GM12878 (cell line): Measurements from ENCODE around the gene UACA. TPM values are rescaled to one million over a fixed set of nuclear protein-coding genes. Genes with fewer than 3 reads are reported as not detected.

ENCODE experiments used
- ATAC-seq: fragments of 200-7000 bp; cut with Tn5 transposase; 3 replicates; pipeline ENCODE4 v1.9.1; 2020; ENCODE audit warnings: mild to moderate bottlenecking, moderate library complexity
- BruUV-seq: library from RNA; stranded (reverse); fragments of 400-500 nt; replicated peaks from 2 replicates; lab custom pipeline; 2021; lab: Mats Ljungman, UMichigan
- CTCF ChIA-PET: fragments of 300-600 bp; sonication (Branson Sonifier 250); formaldehyde crosslinking; extraction: SDS; loops from one replicate; lab custom pipeline; 2021; ENCODE audit warnings: inconsistent platforms; lab: Yijun Ruan, JAX
- POLR2A ChIA-PET: fragments of 350-600 bp; formaldehyde crosslinking; extraction: SDS; loops from one replicate; lab custom pipeline; 2021; ENCODE audit warnings: inconsistent platforms; lab: Charles Lee
- RAD21 ChIA-PET: fragments of 300-600 bp; sonication (Branson Sonifier 250); formaldehyde crosslinking; loops from one replicate; lab custom pipeline; 2023; ENCODE audit warnings: antibody characterized with exemption; ENCODE audit not compliant: unreplicated experiment; lab: Charles Lee
- SMC1A ChIA-PET: fragments of 300-600 bp; sonication (Branson Sonifier 250); formaldehyde crosslinking; loops from one replicate; lab custom pipeline; 2023; ENCODE audit not compliant: unreplicated experiment, uncharacterized antibody; lab: Charles Lee
- DNase-seq: peaks from one replicate; pipeline ENCODE4 v3.0.0-alpha.2; 2011; ENCODE audit warnings: low read depth, low spot score
- FAIRE-seq: peaks from 3 replicates; lab custom pipeline; 2011; peaks lifted over from hg19 to GRCh38; lab: Jason Lieb, UNC
- H2AFZ ChIP-seq: 2 replicates; pipeline ENCODE4 v1.6.0; 2011; ENCODE audit warnings: low read depth, low read length, control low read depth; ENCODE audit not compliant: control insufficient read depth
- H3K27ac ChIP-seq: 2 replicates; pipeline ENCODE4 v1.5.1; 2011; ENCODE audit warnings: control low read depth; ENCODE audit not compliant: control insufficient read depth, insufficient read depth
- H3K27me3 ChIP-seq, 2 experiments: replicated peaks in 1 of 2; 2 replicates each; pipeline versions ENCODE4 v1.6.0 to v1.6.1; 2011; ENCODE audit warnings: low read length in 1 of 2; ENCODE audit not compliant: control insufficient read depth in 2 of 2, insufficient read depth in 2 of 2
- H3K36me3 ChIP-seq, 2 experiments: 2 replicates each; pipeline ENCODE4 v1.5.1; 2011; ENCODE audit warnings: low read length in 1 of 2; ENCODE audit not compliant: control insufficient read depth in 2 of 2, insufficient read depth in 2 of 2
- H3K4me1 ChIP-seq: 2 replicates; pipeline ENCODE4 v1.6.1; 2011; ENCODE audit warnings: mild to moderate bottlenecking, low read length, moderate library complexity, mixed read lengths; ENCODE audit not compliant: control insufficient read depth, insufficient read depth
- H3K4me2 ChIP-seq: 2 replicates; pipeline ENCODE4 v1.6.0; 2011; ENCODE audit warnings: control low read depth; ENCODE audit not compliant: control insufficient read depth, insufficient read depth
- H3K4me3 ChIP-seq: fragments of 200-600 bp; sonication (generic); 2 replicates; pipeline ENCODE4 v1.5.1; 2016
- H3K79me2 ChIP-seq: 2 replicates; pipeline ENCODE4 v1.6.0; 2011; ENCODE audit warnings: low read length; ENCODE audit not compliant: control insufficient read depth, insufficient read depth
- H3K9ac ChIP-seq: 2 replicates; pipeline ENCODE4 v1.8.0; 2011; ENCODE audit warnings: low read length, control low read depth, mixed read lengths; ENCODE audit not compliant: control insufficient read depth, insufficient read depth
- H3K9me3 ChIP-seq: replicated peaks from 3 replicates; pipeline ENCODE4 v1.5.1; 2011; ENCODE audit warnings: mild to moderate bottlenecking, low read length; ENCODE audit not compliant: control insufficient read depth, insufficient read depth
- H4K20me1 ChIP-seq: 2 replicates; pipeline ENCODE4 v1.6.0; 2011; ENCODE audit not compliant: control insufficient read depth, insufficient read depth
- WGBS: methylation state at CpG from one replicate; pipeline ENCODE4 v1.1.6; 2016; ENCODE audit warnings: low lambda C conversion rate; ENCODE audit not compliant: insufficient replicate concordance, insufficient coverage; ENCODE audit errors: missing lambda C conversion rate; 5-methylcytosine and 5-hydroxymethylcytosine counted together
- in situ Hi-C: fragments of 300-500 bp; cut with MboI; formaldehyde crosslinking; loops from 9 replicates; pipeline ENCODE4 v1.14.3; 2018; ENCODE audit warnings: mixed read lengths
- intact Hi-C: fragments of 100-400 bp; cut with micrococcal nuclease; formaldehyde crosslinking; loops from one replicate; pipeline ENCODE4 v1.14.2; 2022; ENCODE audit not compliant: unreplicated experiment
- polyA plus RNA-seq, 11 experiments: library from polyadenylated mRNA; depleted of rRNA in 4 of 11; unstranded in 6 of 11; stranded (reverse) in 5 of 11; fragments of >200 nt; fragmentation: Nextera tagmentation in 4 of 11; fragmentation: Illumina TruSeq in 1 of 11; extraction: Ambion mirVana in 4 of 11; extraction: Trizol in 1 of 11; gene quantifications; 1 replicate in 1 of 11; 2 replicates in 10 of 11; pipeline versions ENCODE4 v1.2.1 to v1.2.3, GENCODE V29; 2011 to 2016; ENCODE audit warnings: inconsistent platforms in 2 of 11, missing spikeins in 2 of 11, low read depth in 1 of 11
- total RNA-seq, 4 experiments: library from RNA; depleted of rRNA in 3 of 4; stranded (reverse); fragments of >200 nt in 3 of 4; fragmentation: Illumina TruSeq in 1 of 4; extraction: Trizol in 1 of 4; gene quantifications; 2 replicates each; pipeline versions ENCODE4 v1.2.1 to v1.2.3, GENCODE V29; 2013 to 2021
- TF ChIP-seq, protein P1 (sequence below): fragments of 450-650 bp; IDR thresholded peaks from 2 replicates; pipeline ENCODE4 v1.6.1; 2016; ENCODE audit warnings: mild to moderate bottlenecking
- TF ChIP-seq, protein P2 (sequence below): IDR thresholded peaks from 2 replicates; pipeline ENCODE4 v1.6.1; 2012; ENCODE audit warnings: mild to moderate bottlenecking, low read depth, low read length

UACA gene
- total and polyA plus RNA-seq, 10 of the 15 experiments (the other 5 are each of a cell fraction or from before 2014, with no cell fraction given): 0.30 to 4.0 (median 2.0) TPM

DNA sequence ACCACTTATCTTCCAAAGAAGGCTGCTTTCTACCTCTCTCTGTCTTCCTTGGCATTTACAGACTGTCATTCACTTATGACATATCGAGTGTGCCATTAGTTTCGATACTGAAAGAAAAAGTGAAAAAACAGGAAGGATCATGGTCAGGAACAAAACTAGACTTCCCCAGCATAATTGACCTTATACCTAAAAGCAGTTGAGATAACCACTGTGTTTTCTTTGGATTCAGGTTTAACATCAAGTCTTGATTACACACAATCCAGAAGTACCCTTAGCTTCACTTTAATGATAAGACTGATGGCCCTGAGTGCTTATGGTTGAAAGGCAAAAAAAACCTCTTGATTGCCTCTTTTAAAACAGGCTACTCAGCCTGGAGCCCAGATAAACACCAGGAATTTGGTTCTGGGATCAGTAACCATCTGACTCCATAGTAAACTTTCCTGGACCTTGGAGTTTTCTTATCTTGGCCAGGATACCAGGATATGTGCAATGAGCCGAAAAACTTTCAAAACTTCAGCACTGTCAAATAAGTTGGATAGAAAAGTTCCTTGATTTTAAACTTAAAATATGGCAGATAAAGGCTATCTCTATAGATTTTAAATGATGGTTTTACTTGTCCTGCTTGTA lies 5.0 kb upstream of the UACA start:
- peak; percentile 30 for DNase-seq
- no peak overlapping the region; the same call in 1 of the 2 replicates for H3K27ac ChIP-seq
- TF ChIP-seq, protein P1, sequence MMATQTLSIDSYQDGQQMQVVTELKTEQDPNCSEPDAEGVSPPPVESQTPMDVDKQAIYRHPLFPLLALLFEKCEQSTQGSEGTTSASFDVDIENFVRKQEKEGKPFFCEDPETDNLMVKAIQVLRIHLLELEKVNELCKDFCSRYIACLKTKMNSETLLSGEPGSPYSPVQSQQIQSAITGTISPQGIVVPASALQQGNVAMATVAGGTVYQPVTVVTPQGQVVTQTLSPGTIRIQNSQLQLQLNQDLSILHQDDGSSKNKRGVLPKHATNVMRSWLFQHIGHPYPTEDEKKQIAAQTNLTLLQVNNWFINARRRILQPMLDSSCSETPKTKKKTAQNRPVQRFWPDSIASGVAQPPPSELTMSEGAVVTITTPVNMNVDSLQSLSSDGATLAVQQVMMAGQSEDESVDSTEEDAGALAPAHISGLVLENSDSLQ: peak; percentile 59
- TF ChIP-seq, protein P2, sequence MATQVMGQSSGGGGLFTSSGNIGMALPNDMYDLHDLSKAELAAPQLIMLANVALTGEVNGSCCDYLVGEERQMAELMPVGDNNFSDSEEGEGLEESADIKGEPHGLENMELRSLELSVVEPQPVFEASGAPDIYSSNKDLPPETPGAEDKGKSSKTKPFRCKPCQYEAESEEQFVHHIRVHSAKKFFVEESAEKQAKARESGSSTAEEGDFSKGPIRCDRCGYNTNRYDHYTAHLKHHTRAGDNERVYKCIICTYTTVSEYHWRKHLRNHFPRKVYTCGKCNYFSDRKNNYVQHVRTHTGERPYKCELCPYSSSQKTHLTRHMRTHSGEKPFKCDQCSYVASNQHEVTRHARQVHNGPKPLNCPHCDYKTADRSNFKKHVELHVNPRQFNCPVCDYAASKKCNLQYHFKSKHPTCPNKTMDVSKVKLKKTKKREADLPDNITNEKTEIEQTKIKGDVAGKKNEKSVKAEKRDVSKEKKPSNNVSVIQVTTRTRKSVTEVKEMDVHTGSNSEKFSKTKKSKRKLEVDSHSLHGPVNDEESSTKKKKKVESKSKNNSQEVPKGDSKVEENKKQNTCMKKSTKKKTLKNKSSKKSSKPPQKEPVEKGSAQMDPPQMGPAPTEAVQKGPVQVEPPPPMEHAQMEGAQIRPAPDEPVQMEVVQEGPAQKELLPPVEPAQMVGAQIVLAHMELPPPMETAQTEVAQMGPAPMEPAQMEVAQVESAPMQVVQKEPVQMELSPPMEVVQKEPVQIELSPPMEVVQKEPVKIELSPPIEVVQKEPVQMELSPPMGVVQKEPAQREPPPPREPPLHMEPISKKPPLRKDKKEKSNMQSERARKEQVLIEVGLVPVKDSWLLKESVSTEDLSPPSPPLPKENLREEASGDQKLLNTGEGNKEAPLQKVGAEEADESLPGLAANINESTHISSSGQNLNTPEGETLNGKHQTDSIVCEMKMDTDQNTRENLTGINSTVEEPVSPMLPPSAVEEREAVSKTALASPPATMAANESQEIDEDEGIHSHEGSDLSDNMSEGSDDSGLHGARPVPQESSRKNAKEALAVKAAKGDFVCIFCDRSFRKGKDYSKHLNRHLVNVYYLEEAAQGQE: no peak
- POLR2A ChIA-PET: interaction anchor here (0.6 kb wide), 1 partner anchor 1374 kb away, joined by 3 read pairs; no protein-coding TSS in a partner anchor
- 0 out of 2 replicates have a peak overlapping the region, but pooled peaks have one; percentile 22 for H3K4me2 ChIP-seq
- H3K27me3 ChIP-seq: no peaks in the 10 kb centered on the region
- no peaks in the 10 kb centered on the region for H4K20me1 ChIP-seq
- H2AFZ ChIP-seq: peak overlapping the region; percentile 83
- CTCF ChIA-PET: no interaction called here
- FAIRE-seq: peak; percentile 87
- no peak; the same call in 2 of the 3 replicates for ATAC-seq
- BruUV-seq: no TSS peak
- 33% methylated on average over 3 of the region's 3 CpGs for WGBS
- no peaks in the 10 kb centered on the region for H3K36me3 ChIP-seq
- H3K9ac ChIP-seq: no peak overlapping the region
- intact Hi-C loops: no loop called here
- SMC1A ChIA-PET: interaction anchor here (1.4 kb wide), 1 partner anchor 12 kb away, joined by 7 read pairs; no protein-coding TSS in a partner anchor
- peaks cover 3% of the 10 kb centered on the region; the same call in 1 of the 2 replicates for H3K4me1 ChIP-seq
- no peaks in the 10 kb centered on the region for H3K79me2 ChIP-seq
- no peaks in the 10 kb centered on the region for H3K9me3 ChIP-seq
- RAD21 ChIA-PET: no interaction called here
- no peak overlapping the region for H3K4me3 ChIP-seq
- in situ Hi-C loops: no loop called here
